Transverse colon (tissue), 4 donors: ENCODE measurements around the gene MMP11. TPM values are rescaled to one million over a fixed set of nuclear protein-coding genes. Genes with fewer than 3 reads are reported as not detected.

Experiments
- DNase-seq: peaks from one replicate; pipeline ENCODE4 v3.0.0-alpha.2; 2019
- H3K27ac ChIP-seq, 4 donors: fragments of 200-600 bp; sonication (generic); 2 replicates each; pipeline ENCODE4 v1.5.1; 2016 to 2018; ENCODE audit warnings: inconsistent platforms in 4 of 4
- H3K27me3 ChIP-seq: fragments of 200-600 bp; sonication (generic); 2 replicates; pipeline ENCODE4 v1.5.1; 2017; ENCODE audit warnings: inconsistent platforms
- H3K36me3 ChIP-seq, 4 donors: fragments of 200-600 bp; sonication (generic); 2 replicates each; pipeline ENCODE4 v1.5.1; 2017 to 2019; ENCODE audit warnings: inconsistent platforms in 4 of 4
- H3K4me1 ChIP-seq, 4 donors: fragments of 200-600 bp; sonication (generic); 2 replicates each; pipeline ENCODE4 v1.5.1; 2017 to 2020; ENCODE audit warnings: inconsistent platforms in 4 of 4
- H3K4me3 ChIP-seq, 4 donors: fragments of 200-600 bp; sonication (generic); 1 replicate in 1 of 4; 2 replicates in 3 of 4; pipeline versions ENCODE4 v1.5.1 to v1.6.1; 2017 to 2019; ENCODE audit warnings: inconsistent platforms in 4 of 4
- H3K9me3 ChIP-seq, 2 donors: fragments of 200-600 bp; sonication (generic); 2 replicates each; pipeline ENCODE4 v1.5.1; 2017 to 2019; ENCODE audit warnings: inconsistent platforms in 2 of 2
- CTCF ChIP-seq, 5 experiments: fragments of 200-600 bp in 3 of 5; fragments of 450-650 bp in 2 of 5; sonication (generic) in 3 of 5; IDR thresholded peaks; 1 replicate in 2 of 5; 2 replicates in 3 of 5; pipeline ENCODE4 v1.5.1; 2016 to 2017; ENCODE audit warnings: antibody characterized with exemption in 5 of 5, inconsistent platforms in 3 of 5, mild to moderate bottlenecking in 2 of 5, moderate library complexity in 1 of 5
- EP300 ChIP-seq: sonication (generic); formaldehyde crosslinking; IDR thresholded peaks from one replicate; pipeline ENCODE4 v1.6.1; 2017; ENCODE audit warnings: antibody characterized with exemption, low read depth
- POLR2A ChIP-seq: fragments of 450-650 bp; IDR thresholded peaks from one replicate; pipeline ENCODE4 v1.6.1; 2016; ENCODE audit warnings: antibody characterized with exemption, mild to moderate bottlenecking, moderate library complexity
- POLR2AphosphoS5 ChIP-seq, 3 donors: sonication (generic); formaldehyde crosslinking; IDR thresholded peaks; one replicate each; pipeline ENCODE4 v1.6.1; 2016; ENCODE audit warnings: antibody characterized with exemption in 3 of 3
- WGBS, 2 donors: methylation state at CpG; one replicate each; pipeline ENCODE4 v1.1.5; 2018; ENCODE audit warnings: low coverage in 1 of 2; 5-methylcytosine and 5-hydroxymethylcytosine counted together
- in situ Hi-C, 4 donors: fragments of 200-750 bp; cut with MboI; loops; one replicate each; pipeline versions ENCODE4 v1.15.0 to v1.15.1; 2017; ENCODE audit warnings: low sequenced_read_pairs in 3 of 4, low pct_ligation_motif_present in 1 of 4, low pct_unique_long_range_greater_than_20kb in 1 of 4
- intact Hi-C: fragments of 100-400 bp; cut with DNase I; formaldehyde crosslinking; loops from one replicate; pipeline ENCODE4 v1.15.1; 2023; ENCODE audit warnings: low total_unique reads
- total RNA-seq, 4 donors: library from RNA; depleted of rRNA; stranded (reverse); fragments of >200 nt; gene quantifications; one replicate each; pipeline ENCODE4 v1.1.0, GENCODE V29; 2016

The MMP11 gene
- total RNA-seq, 4 donors from 2014 or later = 1.2 to 2.2 (median 1.6) TPM

DNA sequence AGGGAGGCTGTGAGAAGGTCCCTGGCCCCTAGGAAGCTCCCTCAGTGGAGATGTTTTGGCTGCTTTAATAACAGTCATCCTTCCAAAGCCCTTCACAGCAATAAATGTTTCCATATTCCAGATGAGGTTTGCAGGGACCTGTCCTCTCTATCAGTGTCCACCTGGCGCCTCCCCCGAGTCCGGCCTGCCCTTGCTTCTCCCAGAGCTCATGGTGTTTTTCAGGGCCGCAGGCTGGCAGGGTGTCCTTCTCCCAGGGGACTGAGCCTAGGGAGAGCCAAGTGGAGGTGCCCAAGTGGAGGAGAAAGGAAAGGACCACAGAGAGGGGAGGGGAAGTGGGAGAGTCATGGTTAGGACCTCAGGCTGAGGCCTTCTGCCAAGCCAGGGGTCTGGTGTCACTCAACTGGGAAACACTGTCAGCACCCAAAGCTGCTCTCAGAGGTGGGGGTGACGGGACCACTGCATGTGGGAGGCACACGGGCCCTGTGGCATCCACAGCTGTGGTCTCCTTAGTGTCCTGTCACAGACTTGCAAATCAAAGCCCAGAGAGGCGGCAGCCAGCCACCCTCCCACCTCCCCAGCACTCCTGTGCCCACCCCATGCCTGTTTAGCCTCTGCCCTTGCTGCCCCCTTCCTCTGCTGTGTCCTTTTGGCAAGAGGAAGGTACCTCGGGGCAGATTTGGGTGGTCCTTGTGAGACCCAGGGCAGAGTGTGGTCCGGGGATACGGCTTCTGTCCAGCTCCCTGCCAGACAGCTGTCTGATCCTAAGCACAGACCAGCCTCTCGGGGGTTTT lies 59.8 kb downstream of the MMP11 start:
- no peaks in the 10 kb centered on the region for H3K27me3 ChIP-seq
- in situ Hi-C loops (loop anchor here in 1 of 4 donors (25.0 kb wide), 1 partner anchor 295 kb away; no protein-coding TSS in a partner anchor), intact Hi-C loops (no loop called here)
- no peak for TF ChIP-seq EP300
- TF ChIP-seq CTCF (IDR thresholded peaks at IDR 0.05) = no peak
- TF ChIP-seq POLR2AphosphoS5 (IDR thresholded peaks at IDR 0.05) = no peak
- TF ChIP-seq POLR2A = no peak
- H3K9me3 ChIP-seq = no peaks in the 10 kb centered on the region
- no peak overlapping the region for H3K27ac ChIP-seq
- no peak overlapping the region for H3K4me3 ChIP-seq
- H3K36me3 ChIP-seq = peaks cover 0 to 23% (median 6%) of the 10 kb centered on the region in 4 donors
- 60 to 89% methylated on average over 3 to 11 of the region's 11 CpGs for WGBS, 2 donors
- H3K4me1 ChIP-seq = no peaks in the 10 kb centered on the region
- no peak for DNase-seq

DNA sequence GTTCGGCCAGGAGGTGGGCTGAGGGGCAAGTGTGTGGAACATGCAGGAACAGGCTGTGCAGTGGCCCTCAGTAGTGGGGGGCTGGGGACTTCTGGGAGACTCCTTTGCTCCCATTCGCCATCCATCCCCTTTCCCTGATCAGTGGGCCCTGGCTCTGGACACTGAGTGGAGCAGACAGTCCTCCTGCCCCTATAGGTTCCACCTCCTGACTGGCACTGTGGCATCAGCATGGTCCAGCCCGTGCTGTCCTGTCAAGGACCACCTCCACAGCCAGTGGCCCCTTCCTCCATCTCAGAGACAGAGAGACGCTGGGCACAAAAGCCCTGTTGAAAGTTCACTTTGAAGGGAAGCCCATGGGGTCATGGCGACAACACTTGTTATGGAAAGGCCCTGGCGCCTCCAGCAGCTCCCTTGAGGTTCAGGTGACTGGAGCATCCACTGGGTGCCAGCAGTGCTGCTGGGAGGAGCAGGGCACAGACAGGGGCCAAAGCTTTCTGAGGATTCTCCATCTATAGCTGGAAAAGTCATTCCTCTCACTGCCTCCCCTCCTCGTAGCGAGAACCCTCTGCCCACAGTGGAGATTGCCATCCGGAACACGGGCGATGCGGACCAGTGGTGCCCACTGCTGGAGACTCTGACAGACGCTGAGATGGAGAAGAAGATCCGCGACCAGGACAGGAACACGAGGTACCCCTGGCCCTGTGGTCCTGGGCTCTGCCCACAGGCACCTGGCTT lies 60.5 kb downstream of the MMP11 start:
- Histone ChIP-seq H3K4me1 (peaks cover under 1 to 4% (median 3%) of the 10 kb centered on the region in 4 donors), H3K9me3 (no peaks in the 10 kb centered on the region), H3K36me3 (peaks cover 0 to 21% (median 5%) of the 10 kb centered on the region in 4 donors), H3K27me3 (no peaks in the 10 kb centered on the region), H3K27ac (no peak overlapping the region), H3K4me3 (no peak overlapping the region)
- TF ChIP-seq EP300 (no peak), CTCF (IDR thresholded peaks at IDR 0.05) (no peak), POLR2A (no peak), POLR2AphosphoS5 (IDR thresholded peaks at IDR 0.05) (no peak)
- DNase-seq = no peak
- intact Hi-C loops (no loop called here), in situ Hi-C loops (loop anchor here in 1 of 4 donors (25.0 kb wide), 1 partner anchor 296 kb away; no protein-coding TSS in a partner anchor)
- 90 to 100% methylated on average over 6 to 16 of the region's 16 CpGs for WGBS, 2 donors

Other genes starting within 250 kb of the MMP11 start
- gene IGLL1, start 192.6 kb upstream of the MMP11 start, total RNA-seq = not detected
- gene DRICH1, start 140.5 kb upstream of the MMP11 start, total RNA-seq = 1 to 10 TPM in 1 of 4 donors, under 1 TPM in 2, not detected in 1; 0.48 to 7.8 (median 0.82) TPM
- gene RGL4, start 81.8 kb upstream of the MMP11 start, total RNA-seq = 1 to 10 TPM in 1 of 4 donors, under 1 TPM in 1, not detected in 2; 0.82 to 1.1 TPM
- 1 to 10 TPM; 2.7 to 7.5 (median 5.9) TPM for gene ZNF70, start 21.7 kb upstream of the MMP11 start, total RNA-seq
- gene VPREB3, start 18.4 kb upstream of the MMP11 start, total RNA-seq = 1 to 10 TPM in 2 of 4 donors, not detected in 2; 2.6 to 5.4 TPM
- gene C22orf15, start 9.9 kb upstream of the MMP11 start, total RNA-seq = not detected
- gene CHCHD10, start 4.9 kb upstream of the MMP11 start, total RNA-seq = 10 to 100 TPM; 15.3 to 80.1 (median 50.8) TPM
- 10 to 100 TPM; 33.7 to 61.3 (median 54.7) TPM for gene SMARCB1, start 14.1 kb downstream of the MMP11 start, total RNA-seq
- gene DERL3, start 66.2 kb downstream of the MMP11 start, total RNA-seq = 10 to 100 TPM in 1 of 4 donors, 1 to 10 TPM in 3; 1.9 to 20.0 (median 3.1) TPM
- 10 to 100 TPM in 3 of 4 donors, 1 to 10 TPM in 1; 6.0 to 27.4 (median 13.2) TPM for gene SLC2A11, start 85.0 kb downstream of the MMP11 start, total RNA-seq
- gene MIF, start 121.5 kb downstream of the MMP11 start, total RNA-seq = 100 to 1,000 TPM; 123 to 210 (median 139) TPM
- gene GSTT2B, start 188.3 kb downstream of the MMP11 start, total RNA-seq = 1 to 10 TPM in 1 of 4 donors, not detected in 3; 2.4 TPM
- 1 to 10 TPM in 2 of 4 donors, not detected in 2; 1.5 to 1.8 TPM for gene DDTL, start 194.0 kb downstream of the MMP11 start, total RNA-seq
- gene DDT, start 201.6 kb downstream of the MMP11 start, total RNA-seq = 100 to 1,000 TPM; 157 to 267 (median 197) TPM
- 1 to 10 TPM in 1 of 4 donors, under 1 TPM in 1, not detected in 2; 0.41 to 7.0 TPM for gene GSTT2, start 207.3 kb downstream of the MMP11 start, total RNA-seq
- not detected for gene GSTT4, start 232.6 kb downstream of the MMP11 start, total RNA-seq
- 100 to 1,000 TPM in 1 of 4 donors, 10 to 100 TPM in 3; 68.6 to 178 (median 79.6) TPM for gene CABIN1, start 238.5 kb downstream of the MMP11 start, total RNA-seq